Fibroblast of the aortic adventitia (primary cell): Measurements from ENCODE around the gene SRPK2. TPM values are rescaled to one million over a fixed set of nuclear protein-coding genes. Genes with fewer than 3 reads are reported as not detected.

Experiments used
- DNase-seq: peaks from one replicate; pipeline ENCODE4 v3.0.0-alpha.2; 2010; ENCODE audit warnings: low read depth
- H3K4me3 ChIP-seq: 2 replicates; pipeline ENCODE4 v1.5.1; 2011; ENCODE audit warnings: low read depth, mild to moderate bottlenecking, control low read depth, low read length, moderate library complexity
- total RNA-seq: library from RNA; depleted of rRNA; stranded (reverse); fragments of >200 nt; gene quantifications from 2 replicates; pipeline ENCODE4 v1.2.3, GENCODE V29; 2012; ENCODE audit warnings: low replicate concordance
- TF ChIP-seq, protein P1 (sequence below): IDR thresholded peaks from 2 replicates; pipeline ENCODE4 v1.5.1; 2011; ENCODE audit warnings: mild to moderate bottlenecking, low read length, control low read depth, inconsistent platforms; ENCODE audit not compliant: insufficient read depth

The SRPK2 gene
- total RNA-seq, 1 donor = 50.8 TPM

DNA sequence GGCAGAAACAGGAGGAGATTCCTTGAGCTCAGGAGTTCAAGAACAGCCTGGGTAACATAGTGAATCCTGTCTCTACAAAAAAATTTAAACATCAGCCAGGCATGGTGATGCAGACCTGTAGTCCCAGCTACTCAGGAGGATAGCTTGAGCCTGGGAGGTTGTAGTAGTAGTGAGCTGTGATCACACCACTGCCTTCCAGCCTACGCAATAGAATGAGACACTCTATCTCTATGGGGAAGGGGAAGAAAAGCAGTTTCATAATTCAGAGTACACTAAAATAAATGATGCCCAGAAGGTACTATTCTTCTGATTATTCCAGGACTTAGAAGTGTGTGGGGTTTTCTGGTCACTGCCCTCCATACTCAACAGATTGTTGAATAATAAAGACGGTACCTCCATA lies 197.4 kb downstream of the SRPK2 start:
- TF ChIP-seq, protein P1, sequence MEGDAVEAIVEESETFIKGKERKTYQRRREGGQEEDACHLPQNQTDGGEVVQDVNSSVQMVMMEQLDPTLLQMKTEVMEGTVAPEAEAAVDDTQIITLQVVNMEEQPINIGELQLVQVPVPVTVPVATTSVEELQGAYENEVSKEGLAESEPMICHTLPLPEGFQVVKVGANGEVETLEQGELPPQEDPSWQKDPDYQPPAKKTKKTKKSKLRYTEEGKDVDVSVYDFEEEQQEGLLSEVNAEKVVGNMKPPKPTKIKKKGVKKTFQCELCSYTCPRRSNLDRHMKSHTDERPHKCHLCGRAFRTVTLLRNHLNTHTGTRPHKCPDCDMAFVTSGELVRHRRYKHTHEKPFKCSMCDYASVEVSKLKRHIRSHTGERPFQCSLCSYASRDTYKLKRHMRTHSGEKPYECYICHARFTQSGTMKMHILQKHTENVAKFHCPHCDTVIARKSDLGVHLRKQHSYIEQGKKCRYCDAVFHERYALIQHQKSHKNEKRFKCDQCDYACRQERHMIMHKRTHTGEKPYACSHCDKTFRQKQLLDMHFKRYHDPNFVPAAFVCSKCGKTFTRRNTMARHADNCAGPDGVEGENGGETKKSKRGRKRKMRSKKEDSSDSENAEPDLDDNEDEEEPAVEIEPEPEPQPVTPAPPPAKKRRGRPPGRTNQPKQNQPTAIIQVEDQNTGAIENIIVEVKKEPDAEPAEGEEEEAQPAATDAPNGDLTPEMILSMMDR = no peak
- DNase-seq = no peak

DNA sequence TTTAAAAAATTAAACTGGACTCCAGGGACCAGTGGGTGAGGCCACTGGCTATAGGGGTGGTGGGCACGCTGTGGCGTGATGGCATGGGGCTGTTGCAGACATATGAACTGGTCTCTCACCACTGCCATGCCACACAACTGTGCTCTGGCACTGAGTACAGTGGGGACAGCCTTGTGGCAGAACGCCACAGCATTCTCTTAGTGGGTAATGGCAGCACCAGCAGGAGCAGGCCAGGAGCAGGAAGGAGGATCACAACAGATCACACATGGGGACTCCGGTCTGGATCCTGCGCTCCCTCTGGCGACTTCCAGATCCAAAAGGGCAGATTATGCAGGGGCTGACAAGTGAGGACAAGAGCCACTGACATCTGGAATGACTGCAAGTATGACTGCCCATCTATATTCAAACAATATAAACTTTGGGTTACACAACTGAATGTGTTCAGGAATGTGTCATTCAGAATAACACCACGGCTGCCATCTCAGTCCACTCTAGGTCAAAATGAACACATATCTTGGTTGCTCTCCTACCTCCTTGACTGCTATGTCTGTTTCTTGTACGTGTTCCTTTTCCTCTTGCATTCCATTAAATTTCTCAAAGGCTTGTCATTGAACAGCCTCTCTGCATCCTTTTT lies 198.7 kb downstream of the SRPK2 start:
- DNase-seq = no peak
- TF ChIP-seq, protein P1 = no peak
- H3K4me3 ChIP-seq = no peak overlapping the region

More for the DNA sequence above, 197.4 kb downstream of the SRPK2 start:
- no peak overlapping the region for H3K4me3 ChIP-seq

DNA sequence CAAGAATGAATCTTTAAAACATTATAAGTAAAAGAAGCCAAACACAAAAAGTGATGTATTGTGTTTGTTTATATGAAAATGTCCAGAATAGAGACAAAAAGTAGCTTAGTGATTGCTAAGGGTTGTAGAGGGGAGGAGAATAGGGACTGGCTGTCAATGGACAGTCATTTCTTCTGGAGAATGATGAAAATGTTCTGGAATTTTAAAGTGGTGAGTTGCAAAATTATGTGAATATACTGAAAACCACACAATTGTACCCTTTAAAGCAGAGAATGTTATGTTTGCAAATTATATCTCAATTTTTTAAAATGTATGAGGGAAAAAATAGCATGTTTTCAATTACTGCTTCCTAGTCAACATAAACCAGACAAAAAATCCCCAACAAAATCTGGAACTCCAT lies 200.5 kb downstream of the SRPK2 start:
- H3K4me3 ChIP-seq = no peak overlapping the region
- DNase-seq = no peak

DNA sequence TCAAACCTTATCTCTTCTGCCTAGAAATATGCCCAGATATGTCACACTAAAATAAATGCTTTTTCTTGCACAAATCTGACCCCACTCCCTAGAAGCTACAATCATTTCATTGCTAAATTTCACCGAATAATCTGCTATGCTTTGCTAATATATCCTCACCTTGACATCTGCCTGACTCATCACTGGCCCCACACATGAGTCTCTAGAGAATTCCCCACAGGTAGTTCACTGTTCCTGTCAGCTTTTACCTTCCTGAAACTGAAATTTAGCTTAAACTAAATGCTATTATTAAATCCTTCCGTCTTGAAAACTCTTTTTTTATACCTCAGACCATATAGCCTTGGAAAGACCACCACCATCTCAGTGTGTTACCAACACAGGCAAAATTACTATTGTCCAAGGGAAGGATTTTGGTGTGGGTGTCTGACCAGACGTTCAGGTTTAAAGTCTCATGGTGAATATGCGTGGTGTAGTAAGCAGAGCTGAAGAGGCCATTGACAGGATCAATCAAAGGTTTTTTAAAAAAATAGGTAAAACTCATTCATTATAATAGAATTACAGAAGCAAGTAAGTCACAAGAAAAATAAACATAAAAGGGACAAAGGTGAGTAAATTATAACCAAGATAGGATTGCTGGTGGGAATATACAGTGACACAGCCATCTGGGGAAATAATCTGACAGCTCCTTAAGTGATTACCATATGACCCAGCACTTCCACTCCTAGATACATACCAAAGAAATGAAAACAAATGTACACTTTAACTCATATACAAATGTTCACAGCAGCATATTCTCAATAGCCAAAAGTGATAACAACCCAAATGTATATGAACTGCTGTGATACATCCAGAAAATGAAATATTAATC lies 201.2 kb downstream of the SRPK2 start:
- TF ChIP-seq, protein P1 = no peak
- DNase-seq = no peak
- no peak overlapping the region for H3K4me3 ChIP-seq

More for the DNA sequence above, 200.5 kb downstream of the SRPK2 start:
- TF ChIP-seq, protein P1 = no peak

DNA sequence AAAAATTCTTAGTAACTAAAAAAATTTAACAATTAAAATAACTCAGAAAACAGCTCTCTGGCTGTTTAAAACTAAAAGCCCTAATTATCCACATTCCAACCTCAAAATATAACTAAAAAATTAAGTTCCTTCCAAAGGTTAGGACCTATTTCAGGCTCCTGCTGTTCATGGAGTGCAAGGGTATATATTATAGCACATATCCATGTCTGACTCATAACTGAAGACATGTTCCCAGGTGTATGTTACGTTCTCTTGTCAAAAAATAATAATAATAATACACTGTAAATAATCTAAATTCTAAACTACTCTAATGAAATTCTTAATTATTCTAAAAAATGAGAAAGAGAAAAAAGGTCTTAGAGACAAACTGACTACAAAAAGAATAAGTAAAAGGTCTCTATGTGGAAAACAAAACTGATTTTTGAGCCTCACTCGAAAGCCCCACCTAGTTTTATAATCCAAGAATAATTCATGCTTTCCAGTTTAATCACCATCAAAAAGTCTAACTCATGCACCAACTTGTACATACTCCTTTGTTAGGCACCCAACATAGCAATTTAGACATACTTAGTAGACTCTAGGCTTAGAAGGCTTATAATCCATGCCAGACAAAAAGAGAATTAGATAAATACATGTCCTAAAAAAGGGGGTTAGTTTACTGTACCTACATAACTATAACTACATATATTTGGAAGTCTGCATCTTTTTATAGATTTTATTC lies 203.3 kb downstream of the SRPK2 start:
- DNase-seq = peak; percentile 30
- H3K4me3 ChIP-seq = no peak overlapping the region
- TF ChIP-seq, protein P1 = no peak

DNA sequence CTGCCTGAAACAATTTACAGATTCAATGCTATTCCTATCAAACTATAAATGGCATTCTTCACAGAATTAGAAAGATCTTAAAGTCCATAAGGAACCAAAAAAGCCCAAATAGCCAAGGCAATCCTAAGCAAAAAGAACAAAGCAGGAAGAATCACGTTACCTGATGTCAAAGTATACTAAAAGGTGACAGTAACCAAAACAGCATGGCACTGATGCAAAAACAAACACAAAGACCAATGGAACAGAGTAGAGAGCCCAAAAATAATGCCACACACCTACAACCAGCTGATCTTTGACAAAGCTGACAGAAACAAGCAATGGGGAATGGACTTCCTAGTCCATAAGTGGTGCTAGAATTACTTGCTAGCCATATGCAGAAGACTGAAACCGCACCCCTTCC lies 208.7 kb downstream of the SRPK2 start:
- no peak overlapping the region for H3K4me3 ChIP-seq
- TF ChIP-seq, protein P1 = no peak
- DNase-seq = no peak
